ENCODE measurements around the gene COPZ2.

GRCh38 chr17:48013876-48014594 is 23.6 kb downstream of the COPZ2 start:
- TF ChIP-seq POLR2AphosphoS5 (IDR thresholded peaks at IDR 0.05; ENCODE audit: low read depth, low read length) = no peak
- TF ChIP-seq POLR2A (IDR thresholded peaks at IDR 0.05; ENCODE audit: low read depth, low read length) = no peak
- no peak for TF ChIP-seq PAX5 (IDR thresholded peaks at IDR 0.05; ENCODE audit: insufficient read depth, low read length, severe bottlenecking)
- no peak for TF ChIP-seq TAF1 (IDR thresholded peaks at IDR 0.05; ENCODE audit: low read depth, low read length)
